Fibroblast of lung (primary cell): ENCODE results near the gene PRKAR1B.

Experiments used
- CTCF ChIP-seq, 2 donors: IDR thresholded peaks in 1 of 2; conservative IDR thresholded peaks in 1 of 2; 1 replicate in 1 of 2; 2 replicates in 1 of 2; pipeline ENCODE4 v1.5.1; 2011 to 2012; ENCODE audit warnings: low read length in 2 of 2, control low read depth in 1 of 2, inconsistent platforms in 1 of 2, low read depth in 1 of 2, mild to moderate bottlenecking in 1 of 2
- EZH2 ChIP-seq: IDR thresholded peaks from 2 replicates; pipeline ENCODE4 v1.5.1; 2012; ENCODE audit warnings: low read length, control low read depth, mild to moderate bottlenecking; ENCODE audit errors: missing control alignments

GRCh38 chr7:531777-532176, 195.3 kb downstream of the PRKAR1B start:
- TF ChIP-seq CTCF (conservative IDR thresholded peaks at IDR 0.05 in 1 of 2, IDR thresholded peaks at IDR 0.05 in 1 of 2; ENCODE audit: low read depth in 1 of 2, low read length in 2 of 2): no peak
- TF ChIP-seq EZH2: no peak
